ENCODE results near the gene AASS. TPM values are rescaled to one million over a fixed set of nuclear protein-coding genes. Genes with fewer than 3 reads are reported as not detected.

AASS gene
- total RNA-seq, 1 donor from 2014 or later, result 16.3 TPM

DNA sequence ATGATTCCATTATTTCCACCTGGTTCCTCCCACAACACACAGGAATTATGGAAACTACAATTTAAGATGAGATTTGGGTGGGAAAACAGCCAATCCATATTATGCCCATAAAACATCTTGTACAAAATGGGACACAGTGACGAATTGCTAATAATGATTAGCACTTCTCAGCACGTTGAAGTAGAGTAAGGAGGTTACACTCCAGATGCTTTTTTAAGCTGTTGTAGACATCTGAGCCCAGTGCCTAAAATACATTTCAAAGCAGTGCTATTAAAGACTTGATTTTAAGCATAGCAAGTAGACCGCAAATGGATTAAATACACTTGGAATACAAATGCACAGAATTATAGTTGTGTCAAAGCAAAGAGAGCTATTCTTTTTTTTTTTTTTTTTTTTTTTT lies 105.9 kb downstream of the AASS start:
- ATAC-seq, result no peak

DNA sequence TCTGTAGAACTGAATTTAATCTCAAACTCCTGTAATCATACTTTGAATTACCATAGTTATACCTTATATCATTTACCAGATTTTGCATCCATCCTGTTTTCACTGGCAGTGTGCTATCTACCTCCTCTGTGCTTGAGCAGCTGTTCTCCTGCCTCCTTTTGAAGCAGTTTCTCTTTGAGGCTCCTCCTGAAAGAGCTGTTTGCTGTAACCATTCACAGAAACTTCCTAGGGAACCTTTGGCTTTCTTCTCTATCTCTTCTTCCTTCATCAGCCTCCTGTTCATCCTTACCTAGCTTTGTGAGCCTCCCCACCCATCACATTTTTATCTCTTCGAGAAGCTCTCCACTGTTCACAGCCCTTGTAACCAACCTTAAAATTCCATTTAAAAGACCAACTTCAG lies 108.2 kb downstream of the AASS start:
- ATAC-seq, result no peak

DNA sequence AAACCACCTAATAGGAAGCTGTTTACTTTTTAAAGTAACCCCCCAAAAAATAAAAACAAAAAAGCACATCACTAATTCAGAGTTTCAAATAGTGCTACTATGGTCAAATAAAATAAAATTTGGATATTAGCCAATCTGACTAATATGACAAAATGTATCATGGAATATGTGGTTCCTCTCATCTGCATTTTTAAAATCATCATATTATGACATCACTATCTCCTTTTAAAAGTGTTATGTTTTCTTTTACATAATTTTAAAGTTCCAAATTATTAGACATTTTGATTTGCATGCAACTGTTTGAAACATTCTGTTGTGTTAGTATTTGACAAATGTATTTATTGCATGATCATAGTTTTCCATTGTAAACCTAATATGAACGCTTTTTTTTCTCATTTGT lies 110.4 kb downstream of the AASS start:
- no peak for ATAC-seq

DNA sequence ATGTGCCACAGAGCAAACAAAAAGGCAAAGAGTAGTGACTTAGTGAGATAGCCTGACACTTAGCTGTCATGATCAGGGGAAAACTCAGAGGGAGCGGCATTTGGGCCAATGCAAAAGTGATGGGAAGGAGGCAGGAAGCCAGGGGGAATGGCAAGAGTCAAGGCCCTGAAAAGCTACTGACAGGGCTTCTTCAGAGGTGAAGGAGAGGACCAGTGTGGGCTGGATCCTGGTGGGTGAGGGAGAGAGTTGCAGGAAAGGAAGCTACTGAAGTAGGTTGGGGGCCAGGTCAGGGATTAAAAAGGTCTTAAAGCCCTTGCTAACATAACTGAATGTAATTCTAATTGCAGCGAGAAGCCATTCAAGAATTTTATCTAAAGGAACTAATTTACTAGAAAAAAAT lies 117.0 kb downstream of the AASS start:
- ATAC-seq, result no peak

Other genes with a start within 250 kb of the AASS start
- gene FEZF1, start 160.5 kb upstream of the AASS start, total RNA-seq, result not detected